Measurements from ENCODE around the gene SDK1. TPM values are rescaled to one million over a fixed set of nuclear protein-coding genes. Genes with fewer than 3 reads are reported as not detected.

Gene SDK1
- total RNA-seq, 2 experiments from 2014 or later: 0.25 to 0.78 TPM

- DNase-seq: no peak
- ChIA-PET CTCF (no interaction called here), POLR2A (no interaction called here)
- H3K4me1 Mint-ChIP-seq (ENCODE audit: low read depth): no peaks in the 10 kb centered on the region
- no peak for TF ChIP-seq CTCF (IDR thresholded peaks at IDR 0.05)
- ATAC-seq: no peak
- intact Hi-C loops (cut with micrococcal nuclease): no loop called here
- no peaks in the 10 kb centered on the region for H3K9me3 Mint-ChIP-seq
- no peak overlapping the region for H3K4me3 Mint-ChIP-seq
- H3K27me3 Mint-ChIP-seq: no peaks in the 10 kb centered on the region
- H3K36me3 Mint-ChIP-seq (ENCODE audit: low read depth): no peaks in the 10 kb centered on the region
- no peak overlapping the region for H3K27ac Mint-ChIP-seq
These were observed 855.1 kb downstream of the SDK1 start for GRCh38 chr7:4156190-4156589.

- Mint-ChIP-seq H3K36me3 (ENCODE audit: low read depth) (no peaks in the 10 kb centered on the region), H3K27me3 (no peaks in the 10 kb centered on the region), H3K4me1 (ENCODE audit: low read depth) (no peaks in the 10 kb centered on the region), H3K27ac (no peak overlapping the region), H3K4me3 (no peak overlapping the region), H3K9me3 (no peaks in the 10 kb centered on the region)
- CTCF ChIA-PET: no interaction called here
- ATAC-seq (no peak), DNase-seq (no peak)
- intact Hi-C loops (cut with micrococcal nuclease): no loop called here
- no peak for TF ChIP-seq CTCF (IDR thresholded peaks at IDR 0.05)
- POLR2A ChIA-PET: interaction anchor here (1.5 kb wide), 1 partner anchor 14 kb away, joined by 3 read pairs; no protein-coding TSS in a partner anchor
These were observed 856.6 kb downstream of the SDK1 start for GRCh38 chr7:4157651-4158050.

- H3K4me3 Mint-ChIP-seq: no peak overlapping the region
- no peaks in the 10 kb centered on the region for H3K9me3 Mint-ChIP-seq
- no peak overlapping the region for H3K27ac Mint-ChIP-seq
- DNase-seq (no peak), ATAC-seq (no peak)
- POLR2A ChIA-PET: interaction anchor here (1.5 kb wide), 1 partner anchor 15 kb away, joined by 3 read pairs; no protein-coding TSS in a partner anchor
- H3K27me3 Mint-ChIP-seq: no peaks in the 10 kb centered on the region
- TF ChIP-seq CTCF (IDR thresholded peaks at IDR 0.05): no peak
- H3K4me1 Mint-ChIP-seq (ENCODE audit: low read depth): no peaks in the 10 kb centered on the region
- H3K36me3 Mint-ChIP-seq (ENCODE audit: low read depth): no peaks in the 10 kb centered on the region
- intact Hi-C loops (cut with micrococcal nuclease): no loop called here
- CTCF ChIA-PET: no interaction called here
These were observed 857.5 kb downstream of the SDK1 start for GRCh38 chr7:4158441-4159153.

- no peak overlapping the region for H3K4me3 Mint-ChIP-seq
- H3K9me3 Mint-ChIP-seq: no peaks in the 10 kb centered on the region
- ATAC-seq: no peak
- ChIA-PET POLR2A (interaction anchor here (1.5 kb wide), 1 partner anchor 16 kb away, joined by 3 read pairs; no protein-coding TSS in a partner anchor), CTCF (no interaction called here)
- H3K27me3 Mint-ChIP-seq: no peaks in the 10 kb centered on the region
- no peaks in the 10 kb centered on the region for H3K4me1 Mint-ChIP-seq (ENCODE audit: low read depth)
- no peak overlapping the region for H3K27ac Mint-ChIP-seq
- TF ChIP-seq CTCF (IDR thresholded peaks at IDR 0.05): no peak
- H3K36me3 Mint-ChIP-seq (ENCODE audit: low read depth): no peaks in the 10 kb centered on the region
- intact Hi-C loops (cut with micrococcal nuclease): no loop called here
- DNase-seq: no peak
These were observed 858.1 kb downstream of the SDK1 start for GRCh38 chr7:4159154-4159501.

GRCh38 chr7:4159761-4160554 is 858.9 kb downstream of the SDK1 start:
- DNase-seq: no peak
- Mint-ChIP-seq H3K4me1 (ENCODE audit: low read depth) (no peaks in the 10 kb centered on the region), H3K27ac (no peak overlapping the region), H3K27me3 (no peaks in the 10 kb centered on the region), H3K9me3 (no peaks in the 10 kb centered on the region), H3K36me3 (ENCODE audit: low read depth) (no peaks in the 10 kb centered on the region), H3K4me3 (no peak overlapping the region)
- CTCF ChIA-PET: no interaction called here
- intact Hi-C loops (cut with micrococcal nuclease): no loop called here
- POLR2A ChIA-PET: no interaction called here
- no peak for ATAC-seq
- no peak for TF ChIP-seq CTCF (IDR thresholded peaks at IDR 0.05)

Measured in activated CD8-positive, alpha-beta T cell treated with anti-CD3 and anti-CD28 coated beads for 36 hours (primary cell).